GM12878 (cell line): ENCODE measurements around the gene PLEKHN1. TPM values are rescaled to one million over a fixed set of nuclear protein-coding genes. Genes with fewer than 3 reads are reported as not detected.

Source experiments
- ATAC-seq: fragments of 200-7000 bp; cut with Tn5 transposase; 3 replicates; pipeline ENCODE4 v1.9.1; 2020; ENCODE audit warnings: mild to moderate bottlenecking, moderate library complexity
- BruUV-seq: library from RNA; stranded (reverse); fragments of 400-500 nt; replicated peaks from 2 replicates; lab custom pipeline; 2021; lab: Mats Ljungman, UMichigan
- CTCF ChIA-PET: fragments of 300-600 bp; sonication (Branson Sonifier 250); formaldehyde crosslinking; extraction: SDS; loops from one replicate; lab custom pipeline; 2021; ENCODE audit warnings: inconsistent platforms; lab: Yijun Ruan, JAX
- POLR2A ChIA-PET: fragments of 350-600 bp; formaldehyde crosslinking; extraction: SDS; loops from one replicate; lab custom pipeline; 2021; ENCODE audit warnings: inconsistent platforms; lab: Charles Lee
- RAD21 ChIA-PET: fragments of 300-600 bp; sonication (Branson Sonifier 250); formaldehyde crosslinking; loops from one replicate; lab custom pipeline; 2023; ENCODE audit warnings: antibody characterized with exemption; ENCODE audit not compliant: unreplicated experiment; lab: Charles Lee
- SMC1A ChIA-PET: fragments of 300-600 bp; sonication (Branson Sonifier 250); formaldehyde crosslinking; loops from one replicate; lab custom pipeline; 2023; ENCODE audit not compliant: unreplicated experiment, uncharacterized antibody; lab: Charles Lee
- DNase-seq: peaks from one replicate; pipeline ENCODE4 v3.0.0-alpha.2; 2011; ENCODE audit warnings: low read depth, low spot score
- FAIRE-seq: peaks from 3 replicates; lab custom pipeline; 2011; peaks lifted over from hg19 to GRCh38; lab: Jason Lieb, UNC
- H2AFZ ChIP-seq: 2 replicates; pipeline ENCODE4 v1.6.0; 2011; ENCODE audit warnings: low read depth, low read length, control low read depth; ENCODE audit not compliant: control insufficient read depth
- H3K27ac ChIP-seq: 2 replicates; pipeline ENCODE4 v1.5.1; 2011; ENCODE audit warnings: control low read depth; ENCODE audit not compliant: control insufficient read depth, insufficient read depth
- H3K27me3 ChIP-seq, 2 experiments: replicated peaks in 1 of 2; 2 replicates each; pipeline versions ENCODE4 v1.6.0 to v1.6.1; 2011; ENCODE audit warnings: low read length in 1 of 2; ENCODE audit not compliant: control insufficient read depth in 2 of 2, insufficient read depth in 2 of 2
- H3K36me3 ChIP-seq, 2 experiments: 2 replicates each; pipeline ENCODE4 v1.5.1; 2011; ENCODE audit warnings: low read length in 1 of 2; ENCODE audit not compliant: control insufficient read depth in 2 of 2, insufficient read depth in 2 of 2
- H3K4me1 ChIP-seq: 2 replicates; pipeline ENCODE4 v1.6.1; 2011; ENCODE audit warnings: mild to moderate bottlenecking, low read length, moderate library complexity, mixed read lengths; ENCODE audit not compliant: control insufficient read depth, insufficient read depth
- H3K4me2 ChIP-seq: 2 replicates; pipeline ENCODE4 v1.6.0; 2011; ENCODE audit warnings: control low read depth; ENCODE audit not compliant: control insufficient read depth, insufficient read depth
- H3K4me3 ChIP-seq: fragments of 200-600 bp; sonication (generic); 2 replicates; pipeline ENCODE4 v1.5.1; 2016
- H3K79me2 ChIP-seq: 2 replicates; pipeline ENCODE4 v1.6.0; 2011; ENCODE audit warnings: low read length; ENCODE audit not compliant: control insufficient read depth, insufficient read depth
- H3K9ac ChIP-seq: 2 replicates; pipeline ENCODE4 v1.8.0; 2011; ENCODE audit warnings: low read length, control low read depth, mixed read lengths; ENCODE audit not compliant: control insufficient read depth, insufficient read depth
- H3K9me3 ChIP-seq: replicated peaks from 3 replicates; pipeline ENCODE4 v1.5.1; 2011; ENCODE audit warnings: mild to moderate bottlenecking, low read length; ENCODE audit not compliant: control insufficient read depth, insufficient read depth
- H4K20me1 ChIP-seq: 2 replicates; pipeline ENCODE4 v1.6.0; 2011; ENCODE audit not compliant: control insufficient read depth, insufficient read depth
- IKZF1 ChIP-seq: fragments of 450-650 bp; conservative IDR thresholded peaks from 2 replicates; pipeline ENCODE4 v1.6.1; 2017; ENCODE audit warnings: antibody characterized with exemption, mild to moderate bottlenecking
- IRF4 ChIP-seq: IDR thresholded peaks from 2 replicates; pipeline ENCODE4 v1.6.1; 2011; ENCODE audit warnings: low read depth, low read length
- MXI1 ChIP-seq: fragments of 150-350 bp; IDR thresholded peaks from 2 replicates; pipeline ENCODE4 v1.6.1; 2011; ENCODE audit warnings: low read depth, mild to moderate bottlenecking, inconsistent platforms, low read length, improper control_type of control experiment
- MYC ChIP-seq: IDR thresholded peaks from 2 replicates; pipeline ENCODE4 v1.6.1; 2011; ENCODE audit warnings: mild to moderate bottlenecking, low read length, moderate library complexity, inconsistent platforms; ENCODE audit not compliant: insufficient read depth, insufficient replicate concordance, insufficient read length, severe bottlenecking
- PML ChIP-seq: IDR thresholded peaks from 2 replicates; pipeline ENCODE4 v1.6.1; 2012; ENCODE audit warnings: low read length, inconsistent platforms
- RAD21 ChIP-seq: IDR thresholded peaks from 2 replicates; pipeline ENCODE4 v1.6.1; 2011; ENCODE audit warnings: mild to moderate bottlenecking, low read depth, low read length, moderate library complexity; ENCODE audit not compliant: insufficient read depth
- ZBED1 ChIP-seq: IDR thresholded peaks from 2 replicates; pipeline ENCODE4 v1.6.1; 2016; ENCODE audit warnings: borderline replicate concordance
- WGBS: methylation state at CpG from one replicate; pipeline ENCODE4 v1.1.6; 2016; ENCODE audit warnings: low lambda C conversion rate; ENCODE audit not compliant: insufficient replicate concordance, insufficient coverage; ENCODE audit errors: missing lambda C conversion rate; 5-methylcytosine and 5-hydroxymethylcytosine counted together
- in situ Hi-C: fragments of 300-500 bp; cut with MboI; formaldehyde crosslinking; loops from 9 replicates; pipeline ENCODE4 v1.14.3; 2018; ENCODE audit warnings: mixed read lengths
- intact Hi-C: fragments of 100-400 bp; cut with micrococcal nuclease; formaldehyde crosslinking; loops from one replicate; pipeline ENCODE4 v1.14.2; 2022; ENCODE audit not compliant: unreplicated experiment
- polyA plus RNA-seq, 11 experiments: library from polyadenylated mRNA; depleted of rRNA in 4 of 11; unstranded in 6 of 11; stranded (reverse) in 5 of 11; fragments of >200 nt; fragmentation: Nextera tagmentation in 4 of 11; fragmentation: Illumina TruSeq in 1 of 11; extraction: Ambion mirVana in 4 of 11; extraction: Trizol in 1 of 11; gene quantifications; 1 replicate in 1 of 11; 2 replicates in 10 of 11; pipeline versions ENCODE4 v1.2.1 to v1.2.3, GENCODE V29; 2011 to 2016; ENCODE audit warnings: inconsistent platforms in 2 of 11, missing spikeins in 2 of 11, low read depth in 1 of 11
- total RNA-seq, 4 experiments: library from RNA; depleted of rRNA in 3 of 4; stranded (reverse); fragments of >200 nt in 3 of 4; fragmentation: Illumina TruSeq in 1 of 4; extraction: Trizol in 1 of 4; gene quantifications; 2 replicates each; pipeline versions ENCODE4 v1.2.1 to v1.2.3, GENCODE V29; 2013 to 2021
- TF ChIP-seq, protein P1 (sequence below): fragments of 450-650 bp; IDR thresholded peaks from 2 replicates; pipeline ENCODE4 v1.6.1; 2017; ENCODE audit warnings: low read depth, mild to moderate bottlenecking, moderate library complexity

The PLEKHN1 gene
- total and polyA plus RNA-seq, 10 of the 15 experiments (the other 5 are each of a cell fraction or from before 2014, with no cell fraction given) = 0.04 to 0.26 (median 0.18) TPM; not detected in 6

GRCh38 chr1:935751-936231, 30.5 kb upstream of the PLEKHN1 start:
- Histone ChIP-seq H3K4me3 (no peak overlapping the region), H3K4me1 (peaks cover under 1% of the 10 kb centered on the region; the same call in 1 of the 2 replicates), H4K20me1 (no peaks in the 10 kb centered on the region), H3K9ac (no peak overlapping the region), H3K36me3 (no peaks in the 10 kb centered on the region), H3K27ac (no peak overlapping the region), H3K9me3 (no peaks in the 10 kb centered on the region), H2AFZ (no peak overlapping the region), H3K27me3 (peaks cover 2 to 7% of the 10 kb centered on the region in 2 experiments), H3K79me2 (no peaks in the 10 kb centered on the region), H3K4me2 (no peak overlapping the region)
- no peak for DNase-seq
- ATAC-seq = no peak
- in situ Hi-C loops = loop anchor here (10.0 kb wide), 1 partner anchor 61 kb away; no protein-coding TSS in a partner anchor
- intact Hi-C loops = no loop called here
- ChIA-PET CTCF (no interaction called here), POLR2A (no interaction called here), RAD21 (no interaction called here), SMC1A (no interaction called here)
- TF ChIP-seq PML = no peak
- no peak for TF ChIP-seq ZBED1
- TF ChIP-seq IRF4 = no peak
- TF ChIP-seq, protein P1, sequence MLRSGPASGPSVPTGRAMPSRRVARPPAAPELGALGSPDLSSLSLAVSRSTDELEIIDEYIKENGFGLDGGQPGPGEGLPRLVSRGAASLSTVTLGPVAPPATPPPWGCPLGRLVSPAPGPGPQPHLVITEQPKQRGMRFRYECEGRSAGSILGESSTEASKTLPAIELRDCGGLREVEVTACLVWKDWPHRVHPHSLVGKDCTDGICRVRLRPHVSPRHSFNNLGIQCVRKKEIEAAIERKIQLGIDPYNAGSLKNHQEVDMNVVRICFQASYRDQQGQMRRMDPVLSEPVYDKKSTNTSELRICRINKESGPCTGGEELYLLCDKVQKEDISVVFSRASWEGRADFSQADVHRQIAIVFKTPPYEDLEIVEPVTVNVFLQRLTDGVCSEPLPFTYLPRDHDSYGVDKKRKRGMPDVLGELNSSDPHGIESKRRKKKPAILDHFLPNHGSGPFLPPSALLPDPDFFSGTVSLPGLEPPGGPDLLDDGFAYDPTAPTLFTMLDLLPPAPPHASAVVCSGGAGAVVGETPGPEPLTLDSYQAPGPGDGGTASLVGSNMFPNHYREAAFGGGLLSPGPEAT = no peak
- no peak for TF ChIP-seq MYC
- TF ChIP-seq RAD21 = no peak
- TF ChIP-seq IKZF1 = no peak
- no peak for TF ChIP-seq MXI1
- BruUV-seq = no TSS peak
- FAIRE-seq = no peak
- 50% methylated on average over 24 of the region's 30 CpGs for WGBS
